Measurements from ENCODE around the gene PKNOX2. TPM values are rescaled to one million over a fixed set of nuclear protein-coding genes. Genes with fewer than 3 reads are reported as not detected.

Gene PKNOX2
- total RNA-seq, 4 donors from 2014 or later, result 0.83 to 4.1 (median 2.5) TPM

GRCh38 chr11:125281831-125282595 is 117.5 kb downstream of the PKNOX2 start:
- no peak for DNase-seq (ENCODE audit: extremely low spot score)
- Histone ChIP-seq H3K27ac (replicated peaks in 1 of 4) (no peak overlapping the region), H3K9me3 (no peaks in the 10 kb centered on the region), H3K27me3 (no peaks in the 10 kb centered on the region), H3K4me3 (no peak overlapping the region), H3K36me3 (no peaks in the 10 kb centered on the region), H3K4me1 (peaks cover 0 to 8% (median under 1%) of the 10 kb centered on the region in 4 donors)
- intact Hi-C loops (cut with DNase I), result no loop called here
- TF ChIP-seq POLR2AphosphoS5 (IDR thresholded peaks at IDR 0.05) (no peak), POLR2A (IDR thresholded peaks at IDR 0.05; ENCODE audit: low read depth) (no peak), CTCF (IDR thresholded peaks at IDR 0.05) (no peak), EP300 (IDR thresholded peaks at IDR 0.05) (no peak)
- WGBS, result 74% methylated on average over 12 of the region's 12 CpGs

- peaks cover 0 to 14% (median 6%) of the 10 kb centered on the region in 4 donors for H3K4me1 ChIP-seq
- no peaks in the 10 kb centered on the region for H3K27me3 ChIP-seq
- no peaks in the 10 kb centered on the region for H3K9me3 ChIP-seq
- intact Hi-C loops (cut with DNase I), result no loop called here
- H3K36me3 ChIP-seq, result no peaks in the 10 kb centered on the region
- no peak overlapping the region for H3K4me3 ChIP-seq
- DNase-seq (ENCODE audit: extremely low spot score), result no peak
- WGBS, result 78% methylated on average over 3 of the region's 3 CpGs
- no peak overlapping the region for H3K27ac ChIP-seq (replicated peaks in 1 of 4)
- TF ChIP-seq POLR2A (IDR thresholded peaks at IDR 0.05; ENCODE audit: low read depth) (no peak), POLR2AphosphoS5 (IDR thresholded peaks at IDR 0.05) (no peak), CTCF (IDR thresholded peaks at IDR 0.05) (no peak), EP300 (IDR thresholded peaks at IDR 0.05) (no peak)
Observed at GRCh38 chr11:125282596-125282914, 118.0 kb downstream of the PKNOX2 start.

GRCh38 chr11:125284245-125284850 is 119.8 kb downstream of the PKNOX2 start:
- Histone ChIP-seq H3K9me3 (no peaks in the 10 kb centered on the region), H3K4me1 (peaks cover 0 to 25% (median 17%) of the 10 kb centered on the region in 4 donors), H3K27ac (replicated peaks in 1 of 4) (no peak overlapping the region), H3K27me3 (no peaks in the 10 kb centered on the region), H3K4me3 (no peak overlapping the region), H3K36me3 (no peaks in the 10 kb centered on the region)
- TF ChIP-seq CTCF (IDR thresholded peaks at IDR 0.05) (no peak), EP300 (IDR thresholded peaks at IDR 0.05) (no peak), POLR2AphosphoS5 (IDR thresholded peaks at IDR 0.05) (no peak), POLR2A (IDR thresholded peaks at IDR 0.05; ENCODE audit: low read depth) (no peak)
- DNase-seq (ENCODE audit: extremely low spot score), result no peak
- 84% methylated on average over 10 of the region's 10 CpGs for WGBS
- intact Hi-C loops (cut with DNase I), result no loop called here

GRCh38 chr11:125285844-125286243 is 121.3 kb downstream of the PKNOX2 start:
- Histone ChIP-seq H3K4me1 (peaks cover 0 to 25% (median 17%) of the 10 kb centered on the region in 4 donors), H3K27ac (replicated peaks in 1 of 4) (no peak overlapping the region), H3K36me3 (no peaks in the 10 kb centered on the region), H3K27me3 (no peaks in the 10 kb centered on the region), H3K9me3 (no peaks in the 10 kb centered on the region), H3K4me3 (no peak overlapping the region)
- no peak for DNase-seq (ENCODE audit: extremely low spot score)
- TF ChIP-seq CTCF (IDR thresholded peaks at IDR 0.05), result no peak
- no peak for TF ChIP-seq POLR2A (IDR thresholded peaks at IDR 0.05; ENCODE audit: low read depth)
- no peak for TF ChIP-seq EP300 (IDR thresholded peaks at IDR 0.05)
- no peak for TF ChIP-seq POLR2AphosphoS5 (IDR thresholded peaks at IDR 0.05)
- WGBS, result 96% methylated on average over 7 of the region's 7 CpGs
- intact Hi-C loops (cut with DNase I), result no loop called here

Data from esophagus muscularis mucosa (tissue), 4 donors.